GM12864 (cell line): ENCODE measurements around the gene HNRNPD.

Experiments
- DNase-seq: peaks from one replicate; pipeline ENCODE4 v3.0.0-alpha.2; 2011; ENCODE audit warnings: low read depth
- H3K4me3 ChIP-seq: 2 replicates; pipeline ENCODE4 v1.5.1; 2011; ENCODE audit warnings: mild to moderate bottlenecking, low read depth, low read length, control low read depth
- CTCF ChIP-seq: IDR thresholded peaks from 2 replicates; pipeline ENCODE4 v1.5.1; 2011; ENCODE audit warnings: low read depth, mild to moderate bottlenecking, moderate library complexity, low read length, control low read depth, inconsistent platforms; ENCODE audit errors: missing control alignments

Gene HNRNPD

DNA sequence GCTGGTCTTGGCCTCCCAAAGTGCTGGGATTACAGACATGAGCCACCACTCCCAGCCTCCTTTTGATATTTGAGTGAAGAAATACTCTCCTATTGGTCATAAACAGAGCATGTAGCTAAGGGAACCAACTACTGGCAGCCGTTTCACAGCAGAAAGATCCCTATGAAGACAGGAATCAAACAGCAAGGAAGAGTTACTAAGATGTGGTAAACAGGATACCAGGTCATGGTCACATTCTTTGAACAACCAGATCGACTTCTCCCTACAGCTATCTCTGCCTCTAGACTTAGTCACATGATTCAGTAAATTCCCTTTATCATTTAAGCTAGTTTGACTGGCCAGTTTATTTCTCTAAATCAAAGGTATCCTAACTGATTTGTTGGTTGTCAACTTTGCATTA is 9.0 kb upstream of the HNRNPD start:
- TF ChIP-seq CTCF = no peak
- DNase-seq = no peak
- H3K4me3 ChIP-seq = no peak overlapping the region

GRCh38 chr4:82381661-82382296 is 8.0 kb upstream of the HNRNPD start:
- DNase-seq = no peak
- H3K4me3 ChIP-seq = no peak overlapping the region
- TF ChIP-seq CTCF = no peak

DNA sequence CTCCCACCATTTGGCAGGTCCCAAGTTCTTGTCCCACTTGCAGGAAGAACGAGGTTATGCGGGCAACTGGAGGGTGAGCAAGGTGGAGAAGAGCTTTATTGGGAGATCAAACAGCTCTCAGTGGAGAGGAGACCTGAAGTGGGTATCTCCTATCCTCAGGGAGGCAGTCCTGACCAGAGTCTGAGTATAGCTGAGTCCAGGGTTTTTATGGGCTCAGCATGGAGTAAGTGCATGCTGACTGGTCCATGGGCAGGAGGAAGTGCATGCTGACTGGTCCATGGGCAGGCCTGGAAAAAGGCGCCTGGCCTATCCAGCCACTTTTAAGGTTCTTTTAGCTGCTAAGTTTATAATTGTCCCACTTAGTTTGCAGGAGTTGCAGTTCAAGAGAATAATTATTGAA is 7.4 kb upstream of the HNRNPD start:
- no peak for DNase-seq
- no peak overlapping the region for H3K4me3 ChIP-seq
- no peak for TF ChIP-seq CTCF

- DNase-seq = no peak
- H3K4me3 ChIP-seq = no peak overlapping the region
- TF ChIP-seq CTCF = no peak
These were observed 7.0 kb upstream of the HNRNPD start for GRCh38 chr4:82380831-82381230.

DNA sequence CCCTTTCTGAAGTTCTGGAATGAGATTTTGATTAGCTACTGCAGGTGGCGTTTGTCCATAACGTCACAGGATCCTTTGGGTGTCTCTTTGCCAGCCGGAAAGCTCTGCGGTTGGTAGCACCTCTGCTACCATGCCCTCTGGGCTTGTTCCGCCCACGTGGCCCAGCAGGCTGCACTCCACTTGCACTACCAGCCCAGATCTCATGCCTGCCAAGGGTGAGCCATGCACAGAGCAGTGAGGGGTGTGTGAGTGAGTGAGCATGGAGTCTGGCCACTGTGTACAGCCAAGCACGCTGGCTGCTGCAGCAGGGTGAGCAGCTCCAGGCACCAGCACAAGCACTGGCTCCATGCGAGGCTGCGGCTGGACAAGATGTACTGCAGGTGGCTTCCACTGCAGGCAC is 6.6 kb upstream of the HNRNPD start:
- TF ChIP-seq CTCF = no peak
- H3K4me3 ChIP-seq = no peak overlapping the region
- no peak for DNase-seq

GRCh38 chr4:82376109-82376508 is 2.3 kb upstream of the HNRNPD start:
- no peak for DNase-seq
- TF ChIP-seq CTCF = no peak
- H3K4me3 ChIP-seq = peak overlapping the region; percentile 99

GRCh38 chr4:82373486-82373815 is 340 bp downstream of the HNRNPD start:
- no peak for DNase-seq
- peak overlapping the region; percentile 99 for H3K4me3 ChIP-seq

More at GRCh38 chr4:82373486-82373815, 340 bp downstream of the HNRNPD start:
- no peak for TF ChIP-seq CTCF
